Natural killer cell (primary cell): ENCODE measurements around the gene BLOC1S4. TPM values are rescaled to one million over a fixed set of nuclear protein-coding genes. Genes with fewer than 3 reads are reported as not detected.
A peak's percentile ranks its signal among the peaks of the same experiment; 100 is the strongest.

ENCODE experiments used
- ATAC-seq, 3 donors: fragments of 150-1000 bp in 2 of 3; fragments of 200-7000 bp in 1 of 3; cut with Tn5 transposase; 1 replicate in 1 of 3; 2 replicates in 2 of 3; pipeline ENCODE4 v1.10.0; 2021; ENCODE audit warnings: mild to moderate bottlenecking in 2 of 3, moderate library complexity in 2 of 3
- DNase-seq, 2 donors: peaks; one replicate each; pipeline versions ENCODE4 v3.0.0 to v3.0.0-alpha.2; 2013 to 2021; ENCODE audit warnings: mixed read lengths in 1 of 2
- H3K27ac ChIP-seq: one replicate; pipeline ENCODE4 v1.5.1; 2013; ENCODE audit warnings: mild to moderate bottlenecking, low read length
- H3K27me3 ChIP-seq: one replicate; pipeline ENCODE4 v1.6.1; 2013; ENCODE audit warnings: low read length; ENCODE audit not compliant: control insufficient read depth, insufficient read depth
- H3K36me3 ChIP-seq: one replicate; pipeline ENCODE4 v1.6.1; 2013; ENCODE audit warnings: low read length; ENCODE audit not compliant: control insufficient read depth, insufficient read depth
- H3K4me1 ChIP-seq: one replicate; pipeline ENCODE4 v1.6.1; 2013; ENCODE audit warnings: low read length; ENCODE audit not compliant: control insufficient read depth, insufficient read depth
- H3K4me3 ChIP-seq: one replicate; pipeline ENCODE4 v1.5.1; 2013; ENCODE audit warnings: low read length
- H3K9me3 ChIP-seq: one replicate; pipeline ENCODE4 v1.6.1; 2013; ENCODE audit warnings: low read length; ENCODE audit not compliant: control insufficient read depth, insufficient read depth
- H3K27ac Mint-ChIP-seq, 2 donors: one replicate each; pipeline ENCODE4 v1.8.0; 2022; ENCODE audit warnings: mild to moderate bottlenecking in 2 of 2, mixed read lengths in 2 of 2, moderate library complexity in 1 of 2
- H3K27me3 Mint-ChIP-seq, 2 donors: one replicate each; pipeline ENCODE4 v1.8.0; 2022; ENCODE audit warnings: low read depth in 2 of 2, mixed read lengths in 2 of 2
- H3K36me3 Mint-ChIP-seq: one replicate; pipeline ENCODE4 v1.8.0; 2022; ENCODE audit warnings: mixed read lengths
- H3K4me1 Mint-ChIP-seq, 2 donors: one replicate each; pipeline ENCODE4 v1.8.0; 2022; ENCODE audit warnings: mixed read lengths in 2 of 2
- H3K4me3 Mint-ChIP-seq: one replicate; pipeline ENCODE4 v1.8.0; 2022; ENCODE audit warnings: mild to moderate bottlenecking, moderate library complexity, mixed read lengths
- H3K9me3 Mint-ChIP-seq, 2 donors: one replicate each; pipeline ENCODE4 v1.8.0; 2022; ENCODE audit warnings: mixed read lengths in 2 of 2
- WGBS: methylation state at CpG from one replicate; pipeline ENCODE4 v1.1.7; 2013; ENCODE audit warnings: missing lambda C conversion rate; ENCODE audit not compliant: insufficient coverage; 5-methylcytosine and 5-hydroxymethylcytosine counted together
- intact Hi-C: fragments of 100-400 bp; cut with micrococcal nuclease; formaldehyde crosslinking; loops from one replicate; pipeline ENCODE4 v1.14.2; 2022
- total RNA-seq, 4 donors: library from RNA; stranded (reverse); fragments of 120-200 nt in 1 of 4; gene quantifications; one replicate each; pipeline versions ENCODE4 v1.2.3 to v1.2.4, GENCODE V29; 2013 to 2022
- TF ChIP-seq, protein P1 (sequence below): fragments of 200-600 bp; IDR thresholded peaks from one replicate; pipeline ENCODE4 v1.8.0; 2022; ENCODE audit warnings: antibody characterized with exemption

Gene BLOC1S4
- total RNA-seq, 3 donors from 2014 or later (not counting 1 experiment from before 2014, with no cell fraction given): 18.9 to 20.1 (median 20.0) TPM

GRCh38 chr4:6710996-6711395, 5.0 kb upstream of the BLOC1S4 start:
- intact Hi-C loops: no loop called here
- H3K4me1 ChIP-seq: peaks cover 30% of the 10 kb centered on the region
- Mint-ChIP-seq H3K36me3 (peaks cover 14% of the 10 kb centered on the region), H3K9me3 (no peaks in the 10 kb centered on the region), H3K27me3 (no peaks in the 10 kb centered on the region), H3K4me1 (peaks cover 60 to 64% of the 10 kb centered on the region in 2 donors), H3K4me3 (peak overlapping the region; percentile 4), H3K27ac (peak overlapping the region; percentile 98 to 100)
- H3K36me3 ChIP-seq: peaks cover 15% of the 10 kb centered on the region
- no peaks in the 10 kb centered on the region for H3K27me3 ChIP-seq
- DNase-seq (no peak), ATAC-seq (no peak)
- TF ChIP-seq, protein P1, sequence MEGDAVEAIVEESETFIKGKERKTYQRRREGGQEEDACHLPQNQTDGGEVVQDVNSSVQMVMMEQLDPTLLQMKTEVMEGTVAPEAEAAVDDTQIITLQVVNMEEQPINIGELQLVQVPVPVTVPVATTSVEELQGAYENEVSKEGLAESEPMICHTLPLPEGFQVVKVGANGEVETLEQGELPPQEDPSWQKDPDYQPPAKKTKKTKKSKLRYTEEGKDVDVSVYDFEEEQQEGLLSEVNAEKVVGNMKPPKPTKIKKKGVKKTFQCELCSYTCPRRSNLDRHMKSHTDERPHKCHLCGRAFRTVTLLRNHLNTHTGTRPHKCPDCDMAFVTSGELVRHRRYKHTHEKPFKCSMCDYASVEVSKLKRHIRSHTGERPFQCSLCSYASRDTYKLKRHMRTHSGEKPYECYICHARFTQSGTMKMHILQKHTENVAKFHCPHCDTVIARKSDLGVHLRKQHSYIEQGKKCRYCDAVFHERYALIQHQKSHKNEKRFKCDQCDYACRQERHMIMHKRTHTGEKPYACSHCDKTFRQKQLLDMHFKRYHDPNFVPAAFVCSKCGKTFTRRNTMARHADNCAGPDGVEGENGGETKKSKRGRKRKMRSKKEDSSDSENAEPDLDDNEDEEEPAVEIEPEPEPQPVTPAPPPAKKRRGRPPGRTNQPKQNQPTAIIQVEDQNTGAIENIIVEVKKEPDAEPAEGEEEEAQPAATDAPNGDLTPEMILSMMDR: no peak
- no peak overlapping the region for H3K27ac ChIP-seq
- H3K4me3 ChIP-seq: no peak overlapping the region
- no peaks in the 10 kb centered on the region for H3K9me3 ChIP-seq
- WGBS: no CpG with 5 or more reads among the region's 2 CpGs

DNA sequence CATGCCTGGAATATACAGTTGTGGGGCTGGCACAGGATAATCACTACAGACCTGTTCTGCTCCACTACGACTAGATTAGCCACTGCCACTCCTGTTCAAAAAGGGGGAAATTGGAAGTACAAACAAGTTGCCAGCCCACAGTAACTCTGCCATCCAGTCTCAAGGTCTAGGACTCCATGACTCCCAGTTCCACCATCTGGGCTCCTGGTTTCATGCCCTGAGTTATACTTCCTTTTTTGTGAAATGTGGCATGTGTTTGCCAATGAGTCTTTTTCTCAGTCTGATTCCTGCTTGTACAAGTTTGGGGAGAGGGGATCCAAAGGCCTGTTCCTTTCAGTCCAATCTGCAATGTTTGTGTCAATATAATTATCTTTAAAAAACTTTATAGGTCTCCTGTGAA, 1.0 kb upstream of the BLOC1S4 start:
- Histone ChIP-seq H3K4me1 (peaks cover 27% of the 10 kb centered on the region), H3K36me3 (no peaks in the 10 kb centered on the region), H3K27ac (no peak overlapping the region), H3K9me3 (no peaks in the 10 kb centered on the region), H3K27me3 (no peaks in the 10 kb centered on the region), H3K4me3 (no peak overlapping the region)
- no peak for DNase-seq
- Mint-ChIP-seq H3K27ac (peak overlapping the region in 1 of 2 donors; percentile 98), H3K4me1 (peaks cover 37 to 39% of the 10 kb centered on the region in 2 donors), H3K9me3 (no peaks in the 10 kb centered on the region), H3K36me3 (no peaks in the 10 kb centered on the region), H3K4me3 (peak overlapping the region; percentile 98), H3K27me3 (no peaks in the 10 kb centered on the region)
- no peak for ATAC-seq
- TF ChIP-seq, protein P1: no peak
- 83% methylated on average over 1 of the region's 1 CpG for whole genome bisulfite sequencing
- intact Hi-C loops: no loop called here

- intact Hi-C loops: loop anchor here (1.0 to 2.0 kb wide), 4 partner anchors 41 to 353 kb away; partner anchors contain the start of genes GRPEL1, KIAA0232 and MRFAP1
- no peaks in the 10 kb centered on the region for H3K36me3 Mint-ChIP-seq
- DNase-seq (no peak), ATAC-seq (no peak)
- WGBS: 16% methylated on average over 7 of the region's 9 CpGs
- TF ChIP-seq, protein P1: no peak
- peak overlapping the region; percentile 98 for H3K27ac Mint-ChIP-seq
- Histone ChIP-seq H3K9me3 (no peaks in the 10 kb centered on the region), H3K4me1 (peaks cover 27% of the 10 kb centered on the region), H3K4me3 (peak overlapping the region; percentile 81), H3K27me3 (no peaks in the 10 kb centered on the region), H3K36me3 (no peaks in the 10 kb centered on the region), H3K27ac (peak overlapping the region; percentile 83)
- no peaks in the 10 kb centered on the region for H3K9me3 Mint-ChIP-seq
- H3K4me1 Mint-ChIP-seq: peaks cover 35 to 38% of the 10 kb centered on the region in 2 donors
- H3K4me3 Mint-ChIP-seq: peak overlapping the region; percentile 98
- no peaks in the 10 kb centered on the region for H3K27me3 Mint-ChIP-seq
Measured at GRCh38 chr4:6715704-6716017, 313 bp upstream of the BLOC1S4 start.
